ENCODE results near the gene PCDHA8.

- TF ChIP-seq CTCF (IDR thresholded peaks at IDR 0.05; ENCODE audit: insufficient read depth, low read depth, low read length) (no peak), EZH2 (IDR thresholded peaks at IDR 0.05; ENCODE audit: insufficient read depth, low read length) (no peak)
Measured at GRCh38 chr5:140823475-140823874, 17.5 kb upstream of the PCDHA8 start.
